Measurements from ENCODE around the gene TLE3.
A peak's percentile ranks its signal among the peaks of the same experiment; 100 is the strongest.

Gene TLE3

GRCh38 chr15:70050970-70051369 lies 46.7 kb downstream of the TLE3 start:
- DNase-seq (ENCODE audit: low spot score), result no peak
- CTCF ChIA-PET, result no interaction called here
- 0 out of 2 replicates have a peak overlapping the region, but pooled peaks have one; percentile 2 for H3K27ac ChIP-seq
- TF ChIP-seq CTCF (conservative IDR thresholded peaks at IDR 0.05; ENCODE audit: low read depth), result no peak
- POLR2A ChIA-PET (ENCODE audit: low non-redundant PET), result no interaction called here

GRCh38 chr15:70050441-70050840 lies 47.3 kb downstream of the TLE3 start:
- no peak for DNase-seq (ENCODE audit: low spot score)
- 0 out of 2 replicates have a peak overlapping the region, but pooled peaks have one; percentile 2 for H3K27ac ChIP-seq
- ChIA-PET CTCF (no interaction called here), POLR2A (ENCODE audit: low non-redundant PET) (no interaction called here)
- no peak for TF ChIP-seq CTCF (conservative IDR thresholded peaks at IDR 0.05; ENCODE audit: low read depth)

GRCh38 chr15:70049701-70050301 lies 47.9 kb downstream of the TLE3 start:
- H3K27ac ChIP-seq, result no peak overlapping the region
- no peak for DNase-seq (ENCODE audit: low spot score)
- no peak for TF ChIP-seq CTCF (conservative IDR thresholded peaks at IDR 0.05; ENCODE audit: low read depth)
- POLR2A ChIA-PET (ENCODE audit: low non-redundant PET), result no interaction called here
- CTCF ChIA-PET, result no interaction called here

- DNase-seq (ENCODE audit: low spot score), result no peak
- TF ChIP-seq CTCF (conservative IDR thresholded peaks at IDR 0.05; ENCODE audit: low read depth), result no peak
- ChIA-PET POLR2A (ENCODE audit: low non-redundant PET) (interaction anchor here (0.7 kb wide), 1 partner anchor 29 kb away, joined by 7 read pairs; no protein-coding TSS in a partner anchor), CTCF (no interaction called here)
- no peak overlapping the region for H3K27ac ChIP-seq
Measured at GRCh38 chr15:70048578-70049514, 48.9 kb downstream of the TLE3 start.

- DNase-seq (ENCODE audit: low spot score), result no peak
- H3K27ac ChIP-seq, result no peak overlapping the region
- ChIA-PET POLR2A (ENCODE audit: low non-redundant PET) (no interaction called here), CTCF (interaction anchor here (0.6 kb wide), 1 partner anchor 416 kb away, joined by 6 read pairs; no protein-coding TSS in a partner anchor)
- TF ChIP-seq CTCF (conservative IDR thresholded peaks at IDR 0.05; ENCODE audit: low read depth), result no peak
Measured at GRCh38 chr15:70048198-70048565, 49.5 kb downstream of the TLE3 start.

- no peak for DNase-seq (ENCODE audit: low spot score)
- POLR2A ChIA-PET (ENCODE audit: low non-redundant PET), result no interaction called here
- no peak for TF ChIP-seq CTCF (conservative IDR thresholded peaks at IDR 0.05; ENCODE audit: low read depth)
- CTCF ChIA-PET, result interaction anchor here (0.6 to 0.7 kb wide), 3 partner anchors 417 to 519 kb away, joined by 4 to 7 read pairs (median 6); no protein-coding TSS in a partner anchor
- H3K27ac ChIP-seq, result no peak overlapping the region
Measured at GRCh38 chr15:70047386-70048197, 50.1 kb downstream of the TLE3 start.

Measured in RWPE1 (cell line).